Lung (tissue), 12 donors: Measurements from ENCODE around the gene RBFOX1. TPM values are rescaled to one million over a fixed set of nuclear protein-coding genes. Genes with fewer than 3 reads are reported as not detected.

Source experiments
- ATAC-seq: fragments of 200-7000 bp; cut with Tn5 transposase; one replicate; pipeline ENCODE4 v1.9.1; 2020; ENCODE audit warnings: moderate number of reproducible peaks; ENCODE audit not compliant: insufficient read depth, low FRiP score
- DNase-seq, 3 donors: peaks; one replicate each; pipeline ENCODE4 v3.0.0-alpha.2; 2013 to 2017
- H3K27ac ChIP-seq, 2 donors: one replicate each; pipeline ENCODE4 v1.5.1; 2013; ENCODE audit warnings: mild to moderate bottlenecking in 2 of 2, moderate library complexity in 2 of 2, control low read depth in 1 of 2, inconsistent platforms in 1 of 2, low read depth in 1 of 2, low read length in 1 of 2
- H3K27me3 ChIP-seq, 3 donors: one replicate each; pipeline ENCODE4 v1.5.1; 2013; ENCODE audit warnings: low read length in 2 of 3; ENCODE audit not compliant: control insufficient read depth in 3 of 3, insufficient read depth in 3 of 3
- H3K36me3 ChIP-seq, 4 donors: one replicate each; pipeline ENCODE4 v1.5.1; 2013; ENCODE audit warnings: low read length in 4 of 4, mild to moderate bottlenecking in 1 of 4, moderate library complexity in 1 of 4; ENCODE audit not compliant: control insufficient read depth in 4 of 4, insufficient read depth in 4 of 4
- H3K4me1 ChIP-seq, 5 donors: one replicate each; pipeline ENCODE4 v1.5.1; 2013; ENCODE audit warnings: low read length in 5 of 5, mild to moderate bottlenecking in 2 of 5, moderate library complexity in 1 of 5; ENCODE audit not compliant: control insufficient read depth in 5 of 5, insufficient read depth in 5 of 5
- H3K4me3 ChIP-seq: one replicate; pipeline ENCODE4 v1.5.1; 2013; ENCODE audit warnings: mild to moderate bottlenecking, control low read depth, moderate library complexity
- H3K9ac ChIP-seq, 2 donors: one replicate each; pipeline ENCODE4 v1.5.1; 2013; ENCODE audit warnings: low read length in 2 of 2, control low read depth in 1 of 2; ENCODE audit not compliant: insufficient read depth in 1 of 2
- H3K9me3 ChIP-seq, 4 donors: one replicate each; pipeline ENCODE4 v1.5.1; 2013; ENCODE audit warnings: low read length in 3 of 4, mild to moderate bottlenecking in 1 of 4, moderate library complexity in 1 of 4; ENCODE audit not compliant: control insufficient read depth in 4 of 4, insufficient read depth in 3 of 4
- WGBS, 2 donors: extraction: QIAGEN DNeasy Blood & Tissue Kit; methylation state at CpG; one replicate each; pipeline ENCODE4 v1.1.7; 2013; 5-methylcytosine and 5-hydroxymethylcytosine counted together
- polyA plus RNA-seq, 2 donors: library from polyadenylated mRNA; stranded (reverse); fragments of 200-250 nt; gene quantifications; one replicate each; pipeline ENCODE4 v1.2.1, GENCODE V29; 2013
- total RNA-seq, 2 donors: library from RNA; depleted of rRNA in 1 of 2; stranded (reverse); fragments of >200 nt in 1 of 2; gene quantifications; one replicate each; pipeline ENCODE4 v1.2.1, GENCODE V29; 2014 to 2021
- TF ChIP-seq, protein P1 (sequence below): IDR thresholded peaks from 2 replicates; pipeline ENCODE4 v1.5.1; 2012; ENCODE audit warnings: mild to moderate bottlenecking; ENCODE audit errors: control extremely low read depth, extremely low read depth
- donor health status: control.
- donor health status: control.
- donor health status: Bipolar disorder and iron deficiency.
- donor health status: healthy.
- donor health status: DM: yes; HTN: yes; CAD: no.

RBFOX1 gene
- total and polyA plus RNA-seq, 4 donors, result 0.55 to 3.0 TPM; not detected in 2

DNA sequence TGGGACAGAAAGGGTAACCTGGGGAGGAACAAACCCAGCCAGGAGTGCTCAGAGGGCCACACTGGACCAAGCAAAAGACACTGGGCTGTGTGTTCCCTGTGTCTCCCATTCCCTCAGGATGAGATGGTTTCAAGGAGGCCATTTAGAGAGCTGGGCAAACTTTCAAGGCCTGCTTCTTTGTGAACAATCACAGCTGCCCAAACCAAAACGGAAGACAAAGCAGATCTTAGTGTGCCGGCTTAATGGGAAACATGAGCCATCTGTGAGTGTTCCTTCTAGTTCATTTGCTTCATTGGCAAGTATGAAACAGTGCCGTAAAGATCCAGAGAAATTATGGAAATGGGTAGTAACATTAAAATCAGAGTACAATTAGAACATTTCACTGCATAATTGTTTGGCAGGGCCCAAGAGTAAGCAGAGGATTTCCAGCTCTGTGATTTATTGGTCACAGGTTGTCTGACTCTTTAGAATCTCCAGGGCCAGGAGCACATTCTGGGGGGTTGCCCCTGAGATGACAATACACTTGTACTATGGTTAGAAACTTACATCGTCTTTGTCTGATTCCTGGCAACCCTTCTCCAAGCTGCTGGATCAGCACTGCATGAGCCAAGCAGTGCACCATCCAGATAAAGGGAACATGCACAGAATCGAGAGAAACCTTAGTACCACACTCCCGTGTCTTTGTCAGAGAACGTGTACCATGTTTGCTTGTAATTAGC lies 412.1 kb downstream of the RBFOX1 start:
- TF ChIP-seq, protein P1, sequence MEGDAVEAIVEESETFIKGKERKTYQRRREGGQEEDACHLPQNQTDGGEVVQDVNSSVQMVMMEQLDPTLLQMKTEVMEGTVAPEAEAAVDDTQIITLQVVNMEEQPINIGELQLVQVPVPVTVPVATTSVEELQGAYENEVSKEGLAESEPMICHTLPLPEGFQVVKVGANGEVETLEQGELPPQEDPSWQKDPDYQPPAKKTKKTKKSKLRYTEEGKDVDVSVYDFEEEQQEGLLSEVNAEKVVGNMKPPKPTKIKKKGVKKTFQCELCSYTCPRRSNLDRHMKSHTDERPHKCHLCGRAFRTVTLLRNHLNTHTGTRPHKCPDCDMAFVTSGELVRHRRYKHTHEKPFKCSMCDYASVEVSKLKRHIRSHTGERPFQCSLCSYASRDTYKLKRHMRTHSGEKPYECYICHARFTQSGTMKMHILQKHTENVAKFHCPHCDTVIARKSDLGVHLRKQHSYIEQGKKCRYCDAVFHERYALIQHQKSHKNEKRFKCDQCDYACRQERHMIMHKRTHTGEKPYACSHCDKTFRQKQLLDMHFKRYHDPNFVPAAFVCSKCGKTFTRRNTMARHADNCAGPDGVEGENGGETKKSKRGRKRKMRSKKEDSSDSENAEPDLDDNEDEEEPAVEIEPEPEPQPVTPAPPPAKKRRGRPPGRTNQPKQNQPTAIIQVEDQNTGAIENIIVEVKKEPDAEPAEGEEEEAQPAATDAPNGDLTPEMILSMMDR, result no peak
- 81% methylated on average over 7 of the region's 7 CpGs for WGBS, 2 donors
- no peaks in the 10 kb centered on the region for H3K36me3 ChIP-seq
- ATAC-seq (no peak), DNase-seq (no peak)
- peaks cover 0 to 3% (median 0%) of the 10 kb centered on the region in 4 donors for H3K9me3 ChIP-seq
- no peak overlapping the region for H3K4me3 ChIP-seq
- no peak overlapping the region for H3K9ac ChIP-seq
- H3K27me3 ChIP-seq, result no peaks in the 10 kb centered on the region
- H3K27ac ChIP-seq, result no peak overlapping the region
- H3K4me1 ChIP-seq, result no peaks in the 10 kb centered on the region

DNA sequence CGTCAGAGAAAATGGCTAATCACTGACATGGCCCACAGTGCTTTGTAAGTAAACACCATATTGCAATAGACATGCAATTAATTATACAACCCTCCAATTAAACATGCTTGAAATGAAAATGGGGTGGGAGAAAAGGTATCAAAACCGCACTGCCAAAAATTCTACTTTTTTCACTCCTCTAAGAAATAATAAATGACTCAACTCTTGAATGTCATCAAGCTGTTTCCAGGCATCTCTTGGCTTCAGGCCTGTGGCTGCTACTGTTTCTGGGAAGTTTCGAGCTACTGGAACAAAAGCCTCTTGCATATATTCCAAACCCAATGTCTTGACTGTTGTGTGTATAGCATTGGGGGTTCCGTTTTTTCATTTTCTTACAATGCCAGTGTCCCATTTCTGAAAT lies 412.6 kb downstream of the RBFOX1 start:
- no peak overlapping the region for H3K9ac ChIP-seq
- TF ChIP-seq, protein P1, result no peak
- H3K36me3 ChIP-seq, result no peaks in the 10 kb centered on the region
- no peak for DNase-seq
- H3K9me3 ChIP-seq, result peaks cover 0 to 3% (median 0%) of the 10 kb centered on the region in 4 donors
- ATAC-seq, result no peak
- 75 to 80% methylated on average over 4 of the region's 4 CpGs for WGBS, 2 donors
- no peak overlapping the region for H3K4me3 ChIP-seq
- H3K27ac ChIP-seq, result no peak overlapping the region
- no peaks in the 10 kb centered on the region for H3K4me1 ChIP-seq
- no peaks in the 10 kb centered on the region for H3K27me3 ChIP-seq

DNA sequence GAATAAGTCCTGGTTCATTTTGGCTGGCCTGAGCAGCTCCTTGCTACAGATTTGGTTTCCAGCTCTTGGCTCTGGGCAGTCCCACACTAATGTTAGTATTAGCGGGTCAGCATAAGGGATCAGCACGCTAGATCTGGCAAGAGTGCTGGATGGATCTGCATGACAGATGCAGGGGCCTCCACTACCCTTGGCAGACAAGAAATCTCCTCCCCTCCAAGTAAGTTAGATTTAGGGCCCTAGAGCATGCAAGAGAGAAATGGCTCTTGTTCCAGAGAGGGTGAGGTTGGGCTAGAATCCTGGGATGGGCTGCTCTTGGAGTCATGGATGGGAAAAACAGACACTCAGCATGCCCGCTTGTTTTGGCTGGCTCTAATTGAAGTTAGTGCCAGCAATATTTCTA lies 414.3 kb downstream of the RBFOX1 start:
- WGBS, 2 donors, result 81 to 82% methylated on average over 3 of the region's 3 CpGs
- Histone ChIP-seq H3K4me1 (no peaks in the 10 kb centered on the region), H3K27me3 (no peaks in the 10 kb centered on the region), H3K9ac (no peak overlapping the region), H3K36me3 (no peaks in the 10 kb centered on the region), H3K4me3 (no peak overlapping the region), H3K27ac (no peak overlapping the region), H3K9me3 (no peaks in the 10 kb centered on the region)
- TF ChIP-seq, protein P1, result no peak
- DNase-seq (no peak), ATAC-seq (no peak)

DNA sequence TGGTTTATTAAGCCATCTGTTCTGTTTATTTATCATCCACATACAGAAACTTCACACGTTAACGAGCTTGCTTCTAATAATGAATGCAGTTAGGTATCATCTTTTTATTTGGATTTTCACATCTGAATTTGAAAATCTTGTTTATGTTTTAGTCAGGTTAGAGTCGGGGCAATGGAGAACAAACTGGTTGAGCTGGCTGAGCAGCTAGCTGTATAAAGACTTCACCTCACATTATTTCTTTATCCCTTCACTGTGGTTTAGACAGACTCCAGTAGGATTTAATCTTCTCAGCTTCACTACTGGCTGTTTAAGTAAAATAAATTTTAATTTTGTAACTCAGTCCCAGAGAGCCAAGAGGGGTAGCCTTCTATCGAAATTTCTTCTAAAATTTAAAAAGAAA lies 415.9 kb downstream of the RBFOX1 start:
- Histone ChIP-seq H3K27ac (no peak overlapping the region), H3K4me3 (no peak overlapping the region), H3K4me1 (no peaks in the 10 kb centered on the region), H3K27me3 (no peaks in the 10 kb centered on the region), H3K9ac (no peak overlapping the region), H3K9me3 (no peaks in the 10 kb centered on the region), H3K36me3 (no peaks in the 10 kb centered on the region)
- ATAC-seq (no peak), DNase-seq (no peak)
- TF ChIP-seq, protein P1, result no peak
- WGBS, 2 donors, result 67 to 80% methylated on average over 4 of the region's 4 CpGs
